SJSA1 (cell line): ENCODE results near the gene CCDC183. TPM values are rescaled to one million over a fixed set of nuclear protein-coding genes. Genes with fewer than 3 reads are reported as not detected.
"Not testable (repeated sequence)": the region's sequence is repeated elsewhere in the genome, so short reads cannot be mapped to it uniquely, and the experiment has no call there.

ENCODE experiments used
- DNase-seq, 2 experiments: peaks; one replicate each; pipeline ENCODE4 v3.0.0-alpha.2; 2015 to 2020; ENCODE audit warnings: low spot score in 2 of 2, low read depth in 1 of 2
- H3K27ac ChIP-seq: fragments of 250-450 bp; sonication (Bioruptor Pico); 2 replicates; pipeline ENCODE4 v1.5.1; 2020; ENCODE audit warnings: mild to moderate bottlenecking, moderate library complexity
- H3K27me3 ChIP-seq: fragments of 250-450 bp; sonication (Bioruptor Pico); replicated peaks from 2 replicates; pipeline ENCODE4 v1.5.1; 2020; ENCODE audit warnings: mild to moderate bottlenecking, moderate library complexity
- H3K36me3 ChIP-seq: fragments of 250-450 bp; sonication (Bioruptor Pico); 2 replicates; pipeline ENCODE4 v1.5.1; 2020; ENCODE audit warnings: mild to moderate bottlenecking
- H3K4me1 ChIP-seq: fragments of 250-450 bp; sonication (Bioruptor Pico); replicated peaks from 2 replicates; pipeline ENCODE4 v1.6.1; 2021; ENCODE audit warnings: mild to moderate bottlenecking
- H3K4me3 ChIP-seq: fragments of 250-450 bp; sonication (Bioruptor Pico); 2 replicates; pipeline ENCODE4 v1.5.1; 2020; ENCODE audit warnings: mild to moderate bottlenecking
- H3K9me3 ChIP-seq: fragments of 250-450 bp; sonication (Bioruptor Pico); replicated peaks from 2 replicates; pipeline ENCODE4 v1.5.1; 2020; ENCODE audit warnings: mild to moderate bottlenecking
- total RNA-seq: library from RNA; depleted of rRNA; stranded (reverse); fragments of >200 nt; shearing (Covaris generic); gene quantifications from 2 replicates; pipeline ENCODE4 v1.2.3, GENCODE V29; 2014

Gene CCDC183
- total RNA-seq, 1 experiment from 2014 or later, result 0.16 TPM

DNA sequence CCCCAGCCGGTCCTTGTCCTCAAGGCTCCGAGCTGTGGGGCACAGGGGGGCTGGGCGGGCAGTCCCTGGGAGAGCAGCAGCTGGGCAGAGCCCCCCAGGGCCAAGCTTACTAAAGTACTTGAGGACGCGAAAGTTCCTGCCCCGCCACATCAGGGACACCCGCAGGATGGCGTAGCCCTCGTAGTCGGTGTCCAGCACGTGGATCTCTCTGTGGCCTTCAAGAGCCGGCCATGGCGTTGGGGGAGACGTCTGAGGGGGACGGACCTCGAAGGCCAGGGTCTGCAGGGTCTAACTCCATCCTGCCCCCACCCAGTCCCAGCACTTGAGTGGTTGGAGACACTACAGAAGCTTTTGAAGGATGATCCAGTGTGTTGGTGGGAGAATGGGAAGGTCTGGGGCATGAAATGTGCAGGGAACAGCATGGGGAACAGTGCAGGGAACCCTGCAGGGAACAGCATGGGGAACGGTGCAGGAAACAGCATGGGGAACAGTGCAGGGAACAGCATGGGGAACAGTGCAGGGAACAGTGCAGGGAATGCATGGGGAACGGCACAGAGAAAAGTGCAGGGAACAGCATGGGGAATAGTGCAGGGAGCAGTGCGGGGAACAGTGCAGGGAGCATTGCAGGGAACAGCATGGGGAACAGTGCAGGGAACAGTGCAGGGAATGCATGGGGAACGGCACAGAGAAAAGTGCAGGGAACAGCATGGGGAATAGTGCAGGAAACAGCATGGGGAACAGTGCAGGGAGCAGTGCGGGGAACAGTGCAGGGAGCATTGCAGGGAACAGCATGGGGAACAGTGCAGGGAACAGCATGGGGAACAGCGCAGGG lies 40.6 kb upstream of the CCDC183 start:
- H3K4me3 ChIP-seq, H3K4me1 ChIP-seq, H3K27me3 ChIP-seq, H3K9me3 ChIP-seq, H3K36me3 ChIP-seq, DNase-seq, H3K27ac ChIP-seq: not testable (repeated sequence)

DNA sequence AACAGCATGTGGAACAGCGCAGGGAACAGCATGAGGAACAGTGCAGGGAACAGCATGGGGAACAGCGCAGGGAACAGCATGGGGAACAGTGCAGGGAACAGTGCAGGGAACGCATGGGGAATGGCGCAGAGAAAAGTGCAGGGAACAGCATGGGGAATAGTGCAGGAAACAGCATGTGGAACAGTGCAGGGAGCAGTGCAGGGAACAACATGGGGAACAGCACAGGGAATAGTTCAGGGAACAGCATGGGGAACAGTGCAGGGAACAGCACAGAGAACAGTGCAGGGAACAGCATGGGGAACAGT lies 40.1 kb upstream of the CCDC183 start:
- no peak for DNase-seq
- Histone ChIP-seq H3K27ac (no peak overlapping the region), H3K27me3 (peaks cover 3% of the 10 kb centered on the region; the same call in 1 of the 2 replicates), H3K9me3 (peaks cover 6% of the 10 kb centered on the region; the same call in 1 of the 2 replicates), H3K4me3 (no peak overlapping the region), H3K36me3 (no peaks in the 10 kb centered on the region), H3K4me1 (no peaks in the 10 kb centered on the region)

DNA sequence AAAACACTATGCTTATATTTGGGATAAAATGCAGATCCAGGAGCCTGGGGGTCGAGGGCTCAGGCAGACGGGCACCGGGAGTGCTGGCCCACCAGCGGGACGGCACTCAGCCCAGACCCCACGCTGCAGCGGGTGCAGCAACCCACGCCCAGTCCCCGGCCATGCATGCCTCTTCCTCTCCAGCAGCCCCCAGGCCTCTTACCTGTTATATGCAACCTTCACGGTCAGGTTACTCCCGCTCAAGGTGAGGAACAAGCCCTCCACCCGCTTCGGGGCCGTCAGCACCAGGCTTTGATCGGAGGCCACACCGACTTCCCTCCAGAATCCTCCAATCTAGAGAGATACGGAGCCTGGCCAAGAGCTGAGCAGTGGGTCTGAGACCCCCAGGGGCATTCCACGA lies 39.3 kb upstream of the CCDC183 start:
- Histone ChIP-seq H3K4me3 (no peak overlapping the region), H3K27ac (no peak overlapping the region), H3K27me3 (peaks cover 3% of the 10 kb centered on the region; the same call in 1 of the 2 replicates), H3K9me3 (peaks cover 2% of the 10 kb centered on the region; the same call in 1 of the 2 replicates), H3K4me1 (no peaks in the 10 kb centered on the region), H3K36me3 (no peaks in the 10 kb centered on the region)
- DNase-seq, result no peak

DNA sequence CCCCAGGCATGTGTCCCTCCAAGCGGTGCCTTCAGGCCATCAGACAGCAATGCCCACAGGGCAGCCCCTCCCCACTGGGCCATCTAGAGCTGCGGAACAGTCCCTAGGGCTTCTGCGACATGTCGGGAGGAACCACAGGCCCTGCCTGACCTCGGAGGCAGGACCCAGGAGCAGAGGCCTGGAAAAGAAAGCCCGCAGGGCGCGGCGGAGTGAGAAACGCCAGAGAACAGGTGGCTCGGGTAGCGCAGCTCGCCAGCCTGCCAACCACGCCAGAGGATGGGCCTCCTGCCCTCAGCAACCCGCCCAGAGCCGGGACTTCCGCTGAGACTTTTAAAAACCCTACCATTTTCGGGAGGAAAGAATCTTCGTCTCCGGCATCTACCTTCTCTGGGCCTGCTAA lies 38.8 kb upstream of the CCDC183 start:
- DNase-seq, result no peak
- Histone ChIP-seq H3K9me3 (no peaks in the 10 kb centered on the region), H3K27ac (no peak overlapping the region), H3K27me3 (0 out of 2 replicates have a peak, but pooled peaks cover 3% of the 10 kb centered on the region), H3K36me3 (no peaks in the 10 kb centered on the region), H3K4me1 (no peaks in the 10 kb centered on the region), H3K4me3 (no peak overlapping the region)

DNA sequence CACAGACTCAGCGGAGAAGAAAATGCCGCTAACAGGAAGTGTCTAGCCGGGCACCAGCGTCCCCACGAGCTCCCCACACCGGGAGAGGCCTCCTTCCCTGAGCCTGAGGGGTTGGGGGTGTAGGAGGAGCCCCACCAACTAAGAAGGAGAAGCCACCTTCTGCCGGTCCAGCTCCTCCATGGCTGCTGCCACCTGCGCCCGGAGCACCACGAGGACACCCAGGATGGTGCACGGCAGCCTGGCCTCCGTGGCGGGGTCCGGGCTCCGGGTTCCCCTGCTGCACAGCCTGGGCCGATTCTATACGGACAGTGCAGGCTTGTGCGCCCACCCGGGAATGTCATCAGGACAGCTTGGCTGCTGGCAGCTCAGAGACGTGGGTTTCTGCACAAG lies 38.4 kb upstream of the CCDC183 start:
- Histone ChIP-seq H3K9me3 (no peaks in the 10 kb centered on the region), H3K36me3 (no peaks in the 10 kb centered on the region), H3K27me3 (0 out of 2 replicates have a peak, but pooled peaks cover 3% of the 10 kb centered on the region), H3K4me3 (no peak overlapping the region), H3K4me1 (no peaks in the 10 kb centered on the region), H3K27ac (no peak overlapping the region)
- DNase-seq, result no peak

DNA sequence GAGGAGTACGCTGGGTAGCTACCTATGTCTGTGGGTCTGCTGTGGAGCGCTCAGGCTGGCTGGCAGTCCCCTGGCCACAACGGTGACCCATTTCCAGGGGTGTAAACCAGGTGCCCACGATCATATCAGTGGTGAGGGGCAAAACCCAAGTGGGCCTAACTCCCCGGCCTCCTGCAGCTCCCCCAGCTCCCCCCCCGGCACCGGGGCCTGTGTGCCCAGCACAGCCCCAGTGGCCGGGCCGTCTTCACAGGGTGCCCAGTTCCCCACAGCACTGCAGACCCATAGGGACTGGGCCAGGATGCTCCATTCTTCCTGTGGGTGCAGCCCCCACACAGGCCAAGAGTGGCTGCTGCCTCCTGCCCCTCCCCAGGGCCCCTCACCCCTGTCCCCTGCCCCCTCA lies 37.1 kb upstream of the CCDC183 start:
- no peaks in the 10 kb centered on the region for H3K9me3 ChIP-seq
- H3K27ac ChIP-seq, result no peak overlapping the region
- no peaks in the 10 kb centered on the region for H3K4me1 ChIP-seq
- no peak for DNase-seq
- H3K4me3 ChIP-seq, result no peak overlapping the region
- H3K27me3 ChIP-seq, result 0 out of 2 replicates have a peak, but pooled peaks cover 7% of the 10 kb centered on the region
- H3K36me3 ChIP-seq, result no peaks in the 10 kb centered on the region

DNA sequence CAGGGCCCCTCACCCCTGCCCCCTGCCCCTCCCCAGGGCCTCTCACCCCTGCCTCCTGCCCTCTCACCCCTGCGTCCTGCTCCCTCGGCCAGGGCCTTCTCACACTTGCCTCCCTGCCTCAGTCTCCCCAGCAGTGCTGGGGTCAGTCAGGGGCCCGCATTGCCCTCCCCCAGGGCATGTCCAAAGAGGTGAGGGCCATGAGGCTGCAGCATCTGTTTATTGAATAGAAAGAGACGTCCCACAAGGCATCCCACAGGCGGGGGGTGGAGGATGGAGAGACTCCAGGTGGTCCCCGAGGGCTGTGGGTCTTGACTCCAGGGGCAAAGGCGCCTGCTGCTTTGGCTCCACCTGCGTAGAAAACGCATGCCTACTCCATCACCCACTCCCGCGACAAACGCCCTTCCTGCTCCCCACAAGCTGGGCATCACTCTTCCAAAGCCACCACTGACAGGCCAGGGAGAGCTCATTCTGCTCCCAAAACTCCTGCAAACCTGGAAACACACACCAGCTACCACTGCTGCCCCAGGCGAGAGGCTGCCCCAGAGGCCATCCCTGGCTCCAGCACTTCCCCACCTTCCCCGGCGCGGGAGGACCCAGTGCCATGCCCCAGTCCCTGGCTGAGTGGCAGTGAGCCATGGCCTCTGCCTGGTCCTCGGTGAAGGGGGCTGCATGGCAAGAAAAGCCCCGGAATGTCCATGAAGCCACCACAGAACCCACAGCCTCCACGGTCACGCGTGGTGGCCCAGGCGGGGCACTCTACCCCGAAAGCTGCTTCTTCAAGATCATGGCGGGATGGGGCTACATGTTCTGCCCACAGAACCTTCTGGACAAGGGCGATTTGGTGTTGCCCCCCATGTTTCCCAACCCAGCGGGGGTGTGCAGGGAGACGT lies 36.5 kb upstream of the CCDC183 start:
- Histone ChIP-seq H3K9me3 (no peaks in the 10 kb centered on the region), H3K27me3 (0 out of 2 replicates have a peak, but pooled peaks cover 7% of the 10 kb centered on the region), H3K4me1 (no peaks in the 10 kb centered on the region), H3K36me3 (no peaks in the 10 kb centered on the region), H3K4me3 (no peak overlapping the region), H3K27ac (no peak overlapping the region)
- DNase-seq, result no peak

DNA sequence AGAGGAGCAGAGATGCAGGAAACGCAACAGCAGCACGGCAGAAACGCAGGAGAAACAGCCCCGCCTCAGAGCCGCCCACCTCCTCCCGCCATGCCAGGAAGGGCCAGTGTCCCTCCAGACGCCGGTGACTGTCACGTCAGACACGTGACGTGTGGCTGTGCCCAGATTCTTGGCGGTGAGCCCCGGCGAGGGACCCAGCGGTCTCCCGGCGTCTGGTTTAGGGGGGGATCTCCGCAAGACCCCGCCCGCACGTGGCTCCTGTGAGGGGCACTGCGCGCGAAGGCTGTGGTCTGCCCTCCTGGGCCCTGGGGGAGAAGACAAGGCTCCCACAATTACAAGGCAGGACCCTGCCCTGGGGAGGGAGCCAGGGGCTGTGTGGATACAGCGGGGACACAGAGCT lies 35.7 kb upstream of the CCDC183 start:
- Histone ChIP-seq H3K4me1 (no peaks in the 10 kb centered on the region), H3K4me3 (no peak overlapping the region), H3K36me3 (no peaks in the 10 kb centered on the region), H3K27ac (no peak overlapping the region), H3K27me3 (0 out of 2 replicates have a peak, but pooled peaks cover 7% of the 10 kb centered on the region), H3K9me3 (no peaks in the 10 kb centered on the region)
- DNase-seq, result no peak

DNA sequence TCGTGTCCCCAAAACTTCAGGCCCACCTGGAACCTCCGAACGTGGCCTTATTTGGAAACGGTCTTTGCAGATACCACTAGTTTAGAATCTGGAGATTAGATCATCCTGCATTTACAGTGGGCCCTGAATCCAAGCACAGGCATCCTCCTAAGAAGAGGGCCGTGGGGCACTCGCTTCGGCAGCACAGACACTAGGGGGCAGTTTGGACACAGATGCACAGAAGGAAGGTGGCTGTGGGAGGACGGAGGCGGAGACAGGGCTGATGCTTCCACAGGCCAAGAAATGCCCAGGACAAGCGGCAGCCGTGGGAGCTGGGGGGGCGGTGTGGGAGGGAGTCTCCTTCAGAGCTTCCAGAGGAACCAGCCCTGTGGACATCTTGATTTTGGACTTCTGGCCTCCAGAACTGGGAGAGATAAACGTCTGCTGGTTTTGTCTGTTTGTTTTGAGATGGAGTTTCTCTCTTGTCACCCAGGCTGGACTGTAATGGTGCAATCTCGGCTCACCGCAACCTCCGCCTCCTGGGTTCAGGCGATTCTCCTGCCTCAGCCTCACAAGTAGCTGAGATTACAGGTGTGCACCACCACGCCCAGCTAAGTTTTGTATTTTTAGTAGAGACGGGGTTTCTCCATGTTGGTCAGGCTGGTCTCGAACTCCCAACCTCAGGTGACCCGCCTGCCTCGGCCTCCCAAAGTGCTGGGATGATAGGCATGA lies 35.1 kb upstream of the CCDC183 start:
- not testable (repeated sequence) for H3K4me1 ChIP-seq, H3K4me3 ChIP-seq, H3K27ac ChIP-seq, H3K9me3 ChIP-seq, H3K36me3 ChIP-seq
- H3K27me3 ChIP-seq, result peaks cover 10% of the 10 kb centered on the region; the same call in 1 of the 2 replicates
- DNase-seq, result peak; percentile 25 to 64

DNA sequence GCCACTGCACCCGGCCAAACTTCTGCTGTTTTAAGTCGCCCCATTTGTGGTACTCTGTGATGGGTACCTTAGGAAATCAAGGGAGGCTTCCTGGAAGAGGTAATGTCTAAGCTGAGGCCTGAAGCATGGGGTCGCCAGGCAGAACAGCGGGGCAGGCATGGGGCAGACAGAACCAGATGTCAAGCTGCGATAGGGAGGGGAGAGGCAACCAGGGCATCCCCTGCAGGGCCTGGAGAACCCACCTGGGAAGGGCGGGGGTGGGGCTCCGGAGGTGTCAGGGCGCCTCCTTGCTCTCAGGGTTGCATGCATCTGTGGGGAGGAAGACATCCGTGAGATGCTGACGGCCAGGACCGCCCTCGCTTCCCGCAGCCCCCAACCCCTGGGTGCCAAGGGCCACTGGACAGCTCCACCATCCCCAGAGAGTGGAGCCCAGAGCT lies 34.6 kb upstream of the CCDC183 start:
- no peak for DNase-seq
- H3K4me3 ChIP-seq, result no peak overlapping the region
- no peaks in the 10 kb centered on the region for H3K9me3 ChIP-seq
- peaks cover 10% of the 10 kb centered on the region; the same call in 1 of the 2 replicates for H3K27me3 ChIP-seq
- no peak overlapping the region for H3K27ac ChIP-seq
- H3K4me1 ChIP-seq, result no peaks in the 10 kb centered on the region
- H3K36me3 ChIP-seq, result no peaks in the 10 kb centered on the region

DNA sequence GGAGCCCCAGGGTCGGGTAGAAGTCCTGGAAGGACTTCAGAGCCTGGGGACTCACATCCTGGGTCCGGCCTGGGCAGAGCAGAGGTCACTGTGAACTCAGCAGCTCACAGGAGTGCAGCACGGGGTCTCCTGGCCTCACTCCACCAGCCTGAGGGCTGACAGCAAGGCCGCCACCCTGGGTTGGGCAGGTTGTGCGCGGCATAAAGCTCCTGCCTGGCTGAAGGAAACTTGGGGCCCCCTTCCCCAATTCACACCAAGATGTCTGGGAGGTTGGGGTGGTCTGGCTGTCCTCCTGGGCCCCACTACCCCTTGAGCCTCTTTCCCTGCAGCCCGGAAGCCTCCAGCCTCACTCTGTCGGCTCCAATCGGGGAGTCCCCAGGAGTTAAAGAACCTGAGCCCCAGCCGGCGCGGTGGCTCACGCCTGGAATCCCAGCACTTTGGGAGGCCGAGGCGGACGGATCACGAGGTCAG lies 33.9 kb upstream of the CCDC183 start:
- H3K4me1 ChIP-seq, result no peaks in the 10 kb centered on the region
- H3K27me3 ChIP-seq, result peaks cover 11% of the 10 kb centered on the region; the same call in 1 of the 2 replicates
- H3K27ac ChIP-seq, result no peak overlapping the region
- H3K9me3 ChIP-seq, result no peaks in the 10 kb centered on the region
- DNase-seq, result no peak
- H3K36me3 ChIP-seq, result no peaks in the 10 kb centered on the region
- no peak overlapping the region for H3K4me3 ChIP-seq

DNA sequence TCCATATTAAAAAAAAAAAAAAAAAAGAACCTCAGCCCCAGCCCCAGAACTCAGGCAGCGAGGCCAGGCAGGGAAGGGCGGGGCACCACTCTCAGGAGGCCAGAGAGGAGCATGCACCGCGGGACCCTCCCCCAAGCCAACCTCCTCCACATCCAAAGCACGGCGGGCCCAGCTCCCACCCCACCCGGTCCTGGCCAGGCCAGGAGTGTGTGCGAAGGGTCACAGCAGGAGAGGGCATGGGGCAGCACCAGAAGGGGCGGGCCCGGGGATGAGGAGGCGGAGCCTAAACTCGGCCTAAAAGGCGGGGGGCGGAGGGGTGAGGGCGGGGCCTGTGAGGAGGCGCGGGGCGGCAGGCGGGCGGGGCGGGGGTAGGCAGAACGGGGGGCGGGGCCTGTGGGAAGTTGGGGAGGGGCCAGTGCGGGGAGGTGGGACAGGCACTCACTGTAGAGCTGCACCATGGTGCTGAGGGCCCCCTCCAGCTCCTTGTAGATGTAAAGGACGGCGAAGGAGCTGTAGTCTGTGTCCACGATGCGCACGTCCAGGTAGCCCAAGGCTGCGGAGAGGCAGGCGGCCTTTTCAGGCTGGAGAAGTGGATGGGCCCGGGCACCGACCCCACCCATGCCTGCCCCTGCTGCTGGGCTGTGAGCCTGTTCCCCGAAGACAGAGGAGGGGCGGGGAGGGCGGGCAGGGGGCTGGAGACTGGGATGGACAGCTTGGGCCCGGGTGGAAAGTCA lies 33.1 kb upstream of the CCDC183 start:
- Histone ChIP-seq H3K27me3 (peaks cover 17% of the 10 kb centered on the region; the same call in 1 of the 2 replicates), H3K9me3 (no peaks in the 10 kb centered on the region), H3K4me1 (no peaks in the 10 kb centered on the region), H3K36me3 (no peaks in the 10 kb centered on the region), H3K27ac (no peak overlapping the region), H3K4me3 (no peak overlapping the region)
- DNase-seq, result peak in 1 of 2 experiments; percentile 58

DNA sequence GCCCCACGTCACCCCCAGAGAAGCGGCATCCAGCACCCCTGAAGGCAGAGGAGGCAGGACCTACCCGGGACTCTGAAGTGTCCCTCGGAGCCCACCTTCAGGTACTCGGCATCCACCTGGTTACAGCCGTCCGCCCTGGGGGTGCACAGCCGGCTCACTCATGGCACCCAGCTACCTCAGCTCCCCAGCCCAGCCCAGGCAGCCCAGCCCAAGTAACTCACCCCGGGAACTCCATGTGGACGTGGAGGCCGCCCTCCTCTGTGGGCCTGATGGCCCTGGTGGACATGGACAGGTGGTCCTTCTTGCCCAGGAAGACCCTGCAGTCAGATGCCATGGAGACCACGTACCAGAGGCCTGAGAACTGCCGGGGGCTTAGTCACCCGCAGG lies 32.5 kb upstream of the CCDC183 start:
- H3K9me3 ChIP-seq, result no peaks in the 10 kb centered on the region
- DNase-seq, result no peak
- no peak overlapping the region for H3K4me3 ChIP-seq

More for the DNA sequence above, 32.5 kb upstream of the CCDC183 start:
- Histone ChIP-seq H3K36me3 (no peaks in the 10 kb centered on the region), H3K4me1 (no peaks in the 10 kb centered on the region), H3K27me3 (peaks cover 18% of the 10 kb centered on the region; the same call in 1 of the 2 replicates), H3K27ac (no peak overlapping the region)
